ENCODE results near the gene KIF3B.

- TF ChIP-seq CTCF (IDR thresholded peaks at IDR 0.05) (no peak), POLR2AphosphoS5 (IDR thresholded peaks at IDR 0.05) (no peak)
Observed at GRCh38 chr20:32368323-32368722, 90.9 kb downstream of the KIF3B start.
